Nephron progenitor cell (in vitro differentiated cells): ENCODE data around the gene ACP6.

Experiments
- DNase-seq: peaks from one replicate; pipeline ENCODE4 v3.0.0; 2021
- H3K27ac Mint-ChIP-seq: 2 replicates; pipeline ENCODE4 v1.8.0; 2021; ENCODE audit warnings: mild to moderate bottlenecking, moderate library complexity, mixed read lengths
- H3K27me3 Mint-ChIP-seq: 2 replicates; pipeline ENCODE4 v1.8.0; 2021; ENCODE audit warnings: mild to moderate bottlenecking, low read depth, mixed read lengths; ENCODE audit not compliant: poor library complexity
- H3K36me3 Mint-ChIP-seq: 2 replicates; pipeline ENCODE4 v1.8.0; 2021; ENCODE audit warnings: low read depth, mixed read lengths
- H3K4me1 Mint-ChIP-seq: 2 replicates; pipeline ENCODE4 v1.8.0; 2021; ENCODE audit warnings: mixed read lengths
- H3K4me3 Mint-ChIP-seq: 2 replicates; pipeline ENCODE4 v1.8.0; 2021; ENCODE audit warnings: mild to moderate bottlenecking, moderate library complexity, mixed read lengths
- H3K9me3 Mint-ChIP-seq: 2 replicates; pipeline ENCODE4 v1.8.0; 2021; ENCODE audit warnings: mild to moderate bottlenecking, moderate library complexity, mixed read lengths
- TF ChIP-seq, protein P1 (sequence below): fragments of 200-600 bp; sonication (generic); IDR thresholded peaks from 2 replicates; pipeline ENCODE4 v1.5.0; 2021; ENCODE audit warnings: antibody characterized with exemption

ACP6 gene

DNA sequence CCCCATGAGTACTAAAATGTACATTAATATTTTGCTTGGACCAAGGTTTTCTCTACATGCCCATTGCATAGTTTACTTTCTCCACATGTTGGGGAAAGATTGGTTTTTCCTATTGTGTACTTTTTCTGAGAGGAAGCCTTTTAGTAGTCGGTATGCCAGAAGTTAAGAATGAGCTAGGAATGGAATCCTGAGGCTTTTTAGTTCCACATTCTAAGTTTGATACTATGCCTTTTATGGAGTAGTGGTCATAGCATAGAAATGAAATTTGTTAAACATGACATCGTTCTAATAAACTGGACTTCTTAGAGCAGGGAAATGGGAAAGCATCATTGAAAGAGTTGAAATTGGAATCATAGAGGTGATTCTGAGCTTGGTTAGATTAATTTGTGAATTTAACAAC is 64.7 kb downstream of the ACP6 start:
- TF ChIP-seq, protein P1, sequence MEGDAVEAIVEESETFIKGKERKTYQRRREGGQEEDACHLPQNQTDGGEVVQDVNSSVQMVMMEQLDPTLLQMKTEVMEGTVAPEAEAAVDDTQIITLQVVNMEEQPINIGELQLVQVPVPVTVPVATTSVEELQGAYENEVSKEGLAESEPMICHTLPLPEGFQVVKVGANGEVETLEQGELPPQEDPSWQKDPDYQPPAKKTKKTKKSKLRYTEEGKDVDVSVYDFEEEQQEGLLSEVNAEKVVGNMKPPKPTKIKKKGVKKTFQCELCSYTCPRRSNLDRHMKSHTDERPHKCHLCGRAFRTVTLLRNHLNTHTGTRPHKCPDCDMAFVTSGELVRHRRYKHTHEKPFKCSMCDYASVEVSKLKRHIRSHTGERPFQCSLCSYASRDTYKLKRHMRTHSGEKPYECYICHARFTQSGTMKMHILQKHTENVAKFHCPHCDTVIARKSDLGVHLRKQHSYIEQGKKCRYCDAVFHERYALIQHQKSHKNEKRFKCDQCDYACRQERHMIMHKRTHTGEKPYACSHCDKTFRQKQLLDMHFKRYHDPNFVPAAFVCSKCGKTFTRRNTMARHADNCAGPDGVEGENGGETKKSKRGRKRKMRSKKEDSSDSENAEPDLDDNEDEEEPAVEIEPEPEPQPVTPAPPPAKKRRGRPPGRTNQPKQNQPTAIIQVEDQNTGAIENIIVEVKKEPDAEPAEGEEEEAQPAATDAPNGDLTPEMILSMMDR, result no peak
- H3K27ac Mint-ChIP-seq, result no peak overlapping the region
- H3K4me1 Mint-ChIP-seq, result peaks cover 23% of the 10 kb centered on the region
- no peaks in the 10 kb centered on the region for H3K27me3 Mint-ChIP-seq
- peaks cover 62% of the 10 kb centered on the region for H3K36me3 Mint-ChIP-seq
- H3K9me3 Mint-ChIP-seq, result no peaks in the 10 kb centered on the region
- H3K4me3 Mint-ChIP-seq, result no peak overlapping the region
- DNase-seq, result no peak

DNA sequence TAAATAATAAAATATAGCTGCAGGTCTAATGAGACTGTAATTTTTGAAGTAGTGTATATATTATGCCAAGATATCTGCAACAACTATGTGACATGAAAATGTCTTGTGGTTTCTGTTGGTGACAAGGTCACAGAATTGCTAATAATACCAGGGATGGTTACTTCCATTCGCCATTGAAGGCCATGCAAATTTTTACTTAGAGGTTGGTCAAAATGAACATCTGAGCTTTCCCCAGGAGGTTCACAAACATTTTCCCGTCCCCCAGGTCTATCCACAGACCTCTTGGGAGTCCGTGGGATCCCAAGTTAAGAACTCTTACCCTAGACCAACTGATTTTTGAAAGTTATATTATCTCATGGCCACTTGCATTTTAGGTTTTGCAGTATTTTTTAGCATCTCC is 66.3 kb downstream of the ACP6 start:
- TF ChIP-seq, protein P1, result no peak
- H3K27ac Mint-ChIP-seq, result no peak overlapping the region

DNA sequence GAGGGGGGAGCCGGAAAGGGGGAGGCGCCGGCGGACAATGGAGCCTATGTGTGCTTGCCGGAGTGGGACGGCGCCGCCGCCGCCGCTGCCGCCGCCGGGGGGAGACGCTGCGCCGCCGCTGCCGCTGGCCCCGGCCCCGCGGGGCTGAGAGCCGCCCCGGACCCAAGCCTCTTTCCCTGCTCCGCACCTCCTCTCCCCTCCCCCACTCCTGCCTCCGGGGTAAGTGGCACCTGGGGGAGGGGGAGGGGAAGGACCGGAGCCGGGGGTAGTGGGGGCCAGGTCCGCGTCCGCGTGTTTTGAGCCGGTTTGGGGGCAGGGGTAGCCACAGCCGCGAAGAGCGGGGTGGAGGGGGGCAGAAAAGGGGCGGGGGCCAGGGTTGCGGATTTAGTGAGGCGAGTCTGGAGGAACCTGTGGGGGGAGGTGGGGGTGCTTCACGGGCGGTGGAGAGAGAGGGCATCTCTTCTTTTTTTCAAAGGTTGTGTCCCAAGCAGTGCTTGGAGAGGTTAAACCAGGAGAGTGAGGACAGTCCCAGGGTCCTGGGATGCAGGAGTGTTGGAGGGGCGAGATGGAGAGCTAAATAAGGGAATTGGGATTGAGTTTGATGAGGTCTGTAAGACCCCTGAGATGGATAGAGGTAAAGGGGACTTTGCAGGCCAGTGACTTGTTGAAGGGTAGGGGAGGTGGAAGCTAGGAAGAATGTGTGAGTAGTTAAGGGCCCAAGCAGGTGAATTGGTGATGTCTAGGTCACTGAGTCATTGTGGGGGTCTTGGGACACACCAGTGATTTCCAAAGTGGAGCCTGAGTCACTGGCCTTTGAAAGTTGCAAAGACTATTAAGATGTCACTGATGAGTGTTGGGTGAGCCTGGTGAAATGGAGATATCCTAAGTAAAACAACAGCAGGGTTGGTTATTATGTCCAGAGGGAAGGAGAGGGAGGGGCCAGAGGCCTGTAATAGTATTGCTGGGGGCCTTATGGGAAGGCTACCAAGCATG is 69.9 kb downstream of the ACP6 start:
- H3K4me3 Mint-ChIP-seq, result peak overlapping the region; percentile 92
- DNase-seq, result no peak
- peaks cover 44% of the 10 kb centered on the region for H3K4me1 Mint-ChIP-seq
- H3K27me3 Mint-ChIP-seq, result no peaks in the 10 kb centered on the region
- H3K9me3 Mint-ChIP-seq, result no peaks in the 10 kb centered on the region
- H3K27ac Mint-ChIP-seq, result peak overlapping the region; percentile 96
- H3K36me3 Mint-ChIP-seq, result peaks cover 17% of the 10 kb centered on the region
- TF ChIP-seq, protein P1, result no peak

More for the DNA sequence above, 66.3 kb downstream of the ACP6 start:
- H3K36me3 Mint-ChIP-seq, result peaks cover 51% of the 10 kb centered on the region
- no peaks in the 10 kb centered on the region for H3K9me3 Mint-ChIP-seq
- no peaks in the 10 kb centered on the region for H3K27me3 Mint-ChIP-seq
- no peak for DNase-seq
- H3K4me3 Mint-ChIP-seq, result no peak overlapping the region
- peaks cover 26% of the 10 kb centered on the region for H3K4me1 Mint-ChIP-seq

DNA sequence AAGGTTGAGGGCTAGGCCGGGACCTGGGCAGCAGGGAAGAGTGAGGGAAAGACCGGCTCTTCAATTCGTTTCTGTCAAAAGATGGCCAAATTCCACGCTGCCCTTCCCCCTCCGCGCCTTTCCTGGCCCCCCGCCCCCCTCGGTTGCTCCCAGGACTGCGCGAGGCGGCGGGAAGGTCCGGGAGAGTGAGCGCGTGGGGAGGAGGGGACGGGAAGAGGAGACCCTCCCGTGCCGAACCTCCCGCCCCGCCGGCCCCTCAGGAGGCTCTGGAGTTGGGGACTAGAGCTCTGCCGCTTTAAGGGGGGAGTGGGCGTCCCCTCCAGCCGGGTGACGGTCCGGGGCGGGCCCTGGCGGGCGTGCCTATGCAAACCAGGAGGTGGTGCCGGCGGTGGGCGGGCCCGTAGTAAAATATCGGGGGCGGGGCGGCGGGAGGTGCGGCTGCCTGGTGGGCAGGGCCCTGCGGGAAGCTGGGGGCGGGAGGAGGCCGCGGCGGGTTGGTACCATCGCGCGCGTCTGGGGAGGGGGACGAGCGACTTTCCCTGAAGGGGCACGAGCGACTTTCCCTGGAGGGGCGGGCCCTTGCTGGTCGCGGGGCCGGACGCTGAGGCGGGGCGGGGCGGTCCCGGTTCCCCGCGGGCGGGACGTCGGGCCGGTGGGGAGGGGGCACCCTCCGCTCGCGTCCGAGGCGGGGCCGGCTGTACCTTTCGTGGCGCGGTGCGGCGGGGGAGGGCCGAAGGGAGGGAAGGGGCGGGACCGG is 70.8 kb downstream of the ACP6 start:
- DNase-seq, result peak; percentile 98
- peak overlapping the region; percentile 92 for H3K4me3 Mint-ChIP-seq
- H3K36me3 Mint-ChIP-seq, result peaks cover 8% of the 10 kb centered on the region
- H3K4me1 Mint-ChIP-seq, result peaks cover 44% of the 10 kb centered on the region
- no peaks in the 10 kb centered on the region for H3K27me3 Mint-ChIP-seq
- peak overlapping the region; percentile 96 for H3K27ac Mint-ChIP-seq
- TF ChIP-seq, protein P1, result no peak
- H3K9me3 Mint-ChIP-seq, result no peaks in the 10 kb centered on the region

DNA sequence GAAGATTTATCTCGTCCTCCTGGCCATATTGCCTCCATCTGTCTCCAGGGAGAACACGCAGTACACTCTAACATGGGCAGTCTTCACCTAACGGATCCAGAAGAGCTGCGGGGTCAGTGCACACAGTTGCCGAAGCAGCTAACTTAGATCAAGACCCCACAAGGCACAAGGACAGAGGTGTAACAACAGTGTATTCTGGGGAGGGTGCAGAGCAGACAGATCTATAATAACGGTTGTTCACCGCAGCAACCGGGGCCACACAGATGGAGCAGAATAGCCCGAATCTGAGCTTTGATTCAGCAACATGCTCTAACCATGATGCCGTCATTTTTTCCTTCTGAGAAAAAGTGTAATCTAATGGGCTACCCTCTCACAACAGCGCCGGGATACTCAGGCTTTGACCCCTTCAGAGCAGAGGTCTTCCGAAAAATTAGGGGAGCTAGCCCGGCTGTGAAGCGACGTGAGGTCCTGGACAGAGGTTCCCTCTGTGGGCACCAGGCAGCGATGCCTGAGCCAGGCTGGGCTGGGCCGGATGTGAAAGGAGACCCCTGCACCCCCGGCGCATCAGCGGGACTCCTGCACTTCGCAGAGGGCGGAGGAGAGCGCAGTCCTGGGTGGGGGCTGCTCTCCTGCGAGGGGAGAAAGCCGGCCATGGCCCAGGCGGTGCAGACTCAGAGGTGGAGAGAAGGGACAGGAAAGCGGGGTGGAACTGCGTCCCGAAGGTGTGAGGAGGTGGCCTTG is 71.5 kb downstream of the ACP6 start:
- Mint-ChIP-seq H3K4me1 (peaks cover 44% of the 10 kb centered on the region), H3K36me3 (peaks cover 6% of the 10 kb centered on the region), H3K9me3 (no peaks in the 10 kb centered on the region), H3K4me3 (peak overlapping the region; percentile 87), H3K27ac (peak overlapping the region; percentile 96), H3K27me3 (no peaks in the 10 kb centered on the region)
- TF ChIP-seq, protein P1, result no peak
- peak; percentile 73 for DNase-seq
